DOHH2 (cell line): ENCODE measurements around the gene MTSS2.

Source experiments
- H3F3A ChIP-seq: fragments of 200-600 bp; sonication (generic), shearing (Covaris generic); 2 replicates; pipeline ENCODE4 v1.6.0; 2016; ENCODE audit warnings: antibody characterized with exemption, mild to moderate bottlenecking; ENCODE audit not compliant: control insufficient read depth, insufficient read depth
- H3K27ac ChIP-seq: fragments of 200-600 bp; sonication (generic); 2 replicates; pipeline ENCODE4 v1.5.1; 2014; ENCODE audit warnings: low read depth, mild to moderate bottlenecking, low read length, moderate library complexity
- H3K27me3 ChIP-seq: fragments of 200-600 bp; sonication (generic); 2 replicates; pipeline ENCODE4 v1.6.1; 2014; ENCODE audit warnings: mild to moderate bottlenecking, low read length, mixed read lengths; ENCODE audit not compliant: control insufficient read depth
- H3K36me3 ChIP-seq: fragments of 200-600 bp; sonication (generic); 2 replicates; pipeline ENCODE4 v1.6.1; 2014; ENCODE audit warnings: mild to moderate bottlenecking, low read length, moderate library complexity, mixed read lengths; ENCODE audit not compliant: control insufficient read depth
- H3K4me1 ChIP-seq: fragments of 200-600 bp; sonication (generic); 2 replicates; pipeline ENCODE4 v1.6.1; 2014; ENCODE audit warnings: mild to moderate bottlenecking, low read length, mixed read lengths; ENCODE audit not compliant: control insufficient read depth
- H3K4me2 ChIP-seq: fragments of 200-600 bp; sonication (generic); 2 replicates; pipeline ENCODE4 v1.6.0; 2014; ENCODE audit warnings: mild to moderate bottlenecking, low read length, moderate library complexity
- H3K4me3 ChIP-seq: fragments of 200-600 bp; sonication (generic); 2 replicates; pipeline ENCODE4 v1.5.1; 2014; ENCODE audit warnings: mild to moderate bottlenecking, low read length, mixed read lengths
- H3K79me2 ChIP-seq: fragments of 200-600 bp; sonication (generic); 2 replicates; pipeline ENCODE4 v1.6.1; 2014; ENCODE audit warnings: mild to moderate bottlenecking, low read length, mixed read lengths; ENCODE audit not compliant: control insufficient read depth
- H3K9me2 ChIP-seq: fragments of 200-600 bp; sonication (generic); replicated peaks from 2 replicates; pipeline ENCODE4 v1.6.1; 2014; ENCODE audit warnings: mild to moderate bottlenecking, low read length, mixed read lengths; ENCODE audit not compliant: control insufficient read depth
- H3K9me3 ChIP-seq: fragments of 200-600 bp; sonication (generic); 2 replicates; pipeline ENCODE4 v1.6.1; 2014; ENCODE audit warnings: antibody characterized with exemption, low read length, mixed read lengths; ENCODE audit not compliant: control insufficient read depth, insufficient read depth
- H4K20me1 ChIP-seq: fragments of 200-600 bp; sonication (generic); 2 replicates; pipeline ENCODE4 v1.6.0; 2014; ENCODE audit warnings: low read depth, mild to moderate bottlenecking, antibody characterized with exemption, low read length, moderate library complexity; ENCODE audit not compliant: control insufficient read depth, insufficient read depth
- CTCF ChIP-seq: fragments of 200-600 bp; sonication (generic); IDR thresholded peaks from one replicate; pipeline ENCODE4 v1.5.1; 2014; ENCODE audit warnings: antibody characterized with exemption, mild to moderate bottlenecking, low read depth, low read length; ENCODE audit not compliant: poor library complexity, severe bottlenecking
- EZH2phosphoT487 ChIP-seq: fragments of 200-600 bp; sonication (generic); IDR thresholded peaks from 2 replicates; pipeline ENCODE4 v1.6.1; 2017; ENCODE audit warnings: borderline replicate concordance, mild to moderate bottlenecking, antibody characterized with exemption, low read length, moderate library complexity, mixed read lengths

MTSS2 gene

DNA sequence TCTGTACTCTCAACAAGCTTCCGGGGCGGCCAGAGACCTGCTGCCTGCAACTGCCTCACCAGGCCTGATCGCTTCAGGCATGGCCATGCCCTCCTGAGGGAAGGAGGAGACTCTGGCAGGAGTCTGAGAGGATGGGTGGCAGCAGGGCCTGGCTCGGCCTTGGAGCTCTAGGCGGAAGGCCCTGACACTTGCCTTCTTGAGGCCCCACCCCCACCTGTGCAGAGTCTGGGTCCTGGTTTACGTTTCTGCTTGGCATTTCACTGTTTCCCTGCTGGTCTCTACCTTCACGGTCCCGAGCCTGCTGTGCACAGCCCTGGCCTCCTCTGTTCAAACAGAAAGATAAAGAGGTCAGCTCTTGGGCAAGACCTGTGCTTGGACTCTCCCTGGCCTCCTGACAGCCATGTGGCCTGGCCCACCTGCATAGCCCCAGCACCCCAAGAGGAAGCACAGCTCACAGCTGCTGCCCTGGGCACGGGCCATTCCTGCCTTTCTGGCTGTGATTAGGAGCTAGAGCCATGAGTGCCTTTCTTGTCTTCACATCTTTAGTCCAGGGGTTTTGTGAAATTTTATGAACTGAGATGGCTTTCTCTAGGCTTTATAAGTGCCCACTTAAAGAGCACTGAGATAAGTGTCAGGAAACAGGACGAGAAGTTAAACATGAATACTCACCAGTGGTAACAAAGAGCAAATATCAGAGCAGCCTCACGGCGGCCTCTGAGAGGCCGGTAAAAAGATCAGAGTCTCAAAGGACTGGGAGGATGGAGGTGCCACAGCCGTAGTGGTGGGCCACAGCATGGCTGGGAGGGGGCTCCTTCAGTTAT, 25.6 kb upstream of the MTSS2 start:
- Histone ChIP-seq H3K36me3 (no peaks in the 10 kb centered on the region), H3K9me3 (no peaks in the 10 kb centered on the region), H3K4me1 (no peaks in the 10 kb centered on the region), H3K27me3 (no peaks in the 10 kb centered on the region), H3K9me2 (no peaks in the 10 kb centered on the region), H3K79me2 (no peaks in the 10 kb centered on the region), H4K20me1 (no peaks in the 10 kb centered on the region), H3K27ac (no peak overlapping the region), H3F3A (no peaks in the 10 kb centered on the region), H3K4me2 (no peak overlapping the region), H3K4me3 (no peak overlapping the region)
- TF ChIP-seq EZH2phosphoT487 (no peak), CTCF (no peak)

GRCh38 chr16:70710422-70711210, 24.8 kb upstream of the MTSS2 start:
- Histone ChIP-seq H3K4me1 (no peaks in the 10 kb centered on the region), H3K79me2 (no peaks in the 10 kb centered on the region), H3K4me2 (no peak overlapping the region), H3K9me3 (no peaks in the 10 kb centered on the region), H3F3A (no peaks in the 10 kb centered on the region), H3K4me3 (no peak overlapping the region), H3K9me2 (no peaks in the 10 kb centered on the region), H4K20me1 (no peaks in the 10 kb centered on the region), H3K27me3 (no peaks in the 10 kb centered on the region), H3K27ac (no peak overlapping the region), H3K36me3 (no peaks in the 10 kb centered on the region)
- TF ChIP-seq CTCF = no peak

DNA sequence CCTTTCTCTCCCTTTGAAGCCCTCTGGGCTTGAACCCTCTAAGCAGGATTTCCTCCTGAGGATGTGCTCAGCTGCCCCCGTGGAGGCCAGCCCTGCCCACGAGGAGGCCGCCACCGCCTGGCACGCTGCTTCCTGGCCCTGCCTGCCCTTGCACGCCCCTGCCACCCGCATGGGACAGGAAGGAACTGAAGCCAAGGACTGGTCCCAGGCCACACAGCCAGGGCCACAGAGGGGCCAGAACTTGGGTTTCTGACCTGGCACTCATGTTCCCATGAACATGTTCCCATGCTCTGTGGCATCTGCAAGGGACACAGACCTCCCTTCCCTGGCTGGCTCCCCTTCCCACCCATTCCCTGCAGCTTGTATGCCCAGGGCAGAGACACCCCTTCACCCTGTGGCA, 24.1 kb upstream of the MTSS2 start:
- Histone ChIP-seq H3K4me1 (no peaks in the 10 kb centered on the region), H3K4me2 (no peak overlapping the region), H3K27ac (no peak overlapping the region), H3K27me3 (no peaks in the 10 kb centered on the region), H3K9me3 (no peaks in the 10 kb centered on the region), H3K36me3 (no peaks in the 10 kb centered on the region), H4K20me1 (no peaks in the 10 kb centered on the region), H3F3A (no peaks in the 10 kb centered on the region), H3K4me3 (no peak overlapping the region), H3K9me2 (no peaks in the 10 kb centered on the region), H3K79me2 (no peaks in the 10 kb centered on the region)
- TF ChIP-seq EZH2phosphoT487 (no peak), CTCF (no peak)
